Loucy (cell line): ENCODE measurements around the gene ABTB2.

Experiments
- CTCF ChIP-seq: fragments of 200-600 bp; sonication (generic); conservative IDR thresholded peaks from 2 replicates; pipeline ENCODE4 v1.5.1; 2014; ENCODE audit warnings: mild to moderate bottlenecking, antibody characterized with exemption, low read length
- EZH2phosphoT487 ChIP-seq: fragments of 200-600 bp; IDR thresholded peaks from 2 replicates; pipeline ENCODE4 v1.6.1; 2018; ENCODE audit warnings: antibody characterized with exemption, mild to moderate bottlenecking, moderate library complexity, borderline replicate concordance

- no peak for TF ChIP-seq CTCF
- TF ChIP-seq EZH2phosphoT487: no peak
Measured at GRCh38 chr11:34351687-34352469, 5.9 kb downstream of the ABTB2 start.
